ENCODE data around the gene HSD11B1.

GRCh38 chr1:209704584-209704983 is at the start of gene HSD11B1:
- peak; percentile 51 to 78 (median 56) for TF ChIP-seq POLR2AphosphoS5 (IDR thresholded peaks at IDR 0.05)
- TF ChIP-seq, protein P1, sequence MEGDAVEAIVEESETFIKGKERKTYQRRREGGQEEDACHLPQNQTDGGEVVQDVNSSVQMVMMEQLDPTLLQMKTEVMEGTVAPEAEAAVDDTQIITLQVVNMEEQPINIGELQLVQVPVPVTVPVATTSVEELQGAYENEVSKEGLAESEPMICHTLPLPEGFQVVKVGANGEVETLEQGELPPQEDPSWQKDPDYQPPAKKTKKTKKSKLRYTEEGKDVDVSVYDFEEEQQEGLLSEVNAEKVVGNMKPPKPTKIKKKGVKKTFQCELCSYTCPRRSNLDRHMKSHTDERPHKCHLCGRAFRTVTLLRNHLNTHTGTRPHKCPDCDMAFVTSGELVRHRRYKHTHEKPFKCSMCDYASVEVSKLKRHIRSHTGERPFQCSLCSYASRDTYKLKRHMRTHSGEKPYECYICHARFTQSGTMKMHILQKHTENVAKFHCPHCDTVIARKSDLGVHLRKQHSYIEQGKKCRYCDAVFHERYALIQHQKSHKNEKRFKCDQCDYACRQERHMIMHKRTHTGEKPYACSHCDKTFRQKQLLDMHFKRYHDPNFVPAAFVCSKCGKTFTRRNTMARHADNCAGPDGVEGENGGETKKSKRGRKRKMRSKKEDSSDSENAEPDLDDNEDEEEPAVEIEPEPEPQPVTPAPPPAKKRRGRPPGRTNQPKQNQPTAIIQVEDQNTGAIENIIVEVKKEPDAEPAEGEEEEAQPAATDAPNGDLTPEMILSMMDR (IDR thresholded peaks at IDR 0.05): no peak
- no peak for TF ChIP-seq EP300 (IDR thresholded peaks at IDR 0.05)

Data from sigmoid colon (tissue), 4 donors.